GM18909 (cell line): Measurements from ENCODE around the gene RAB1A.
A peak's percentile ranks its signal among the peaks of the same experiment; 100 is the strongest.

Source experiments
- ATAC-seq: cut with Tn5 transposase; IDR thresholded peaks from one replicate; pipeline ENCODE4 v1.9.1; 2021; ENCODE audit warnings: mild to moderate bottlenecking; ENCODE audit not compliant: unreplicated experiment, poor library complexity

RAB1A gene

GRCh38 chr2:65043001-65043400, 86.9 kb downstream of the RAB1A start:
- ATAC-seq, result no peak

- ATAC-seq, result peak; percentile 79
Measured at GRCh38 chr2:65040400-65041261, 89.3 kb downstream of the RAB1A start.

DNA sequence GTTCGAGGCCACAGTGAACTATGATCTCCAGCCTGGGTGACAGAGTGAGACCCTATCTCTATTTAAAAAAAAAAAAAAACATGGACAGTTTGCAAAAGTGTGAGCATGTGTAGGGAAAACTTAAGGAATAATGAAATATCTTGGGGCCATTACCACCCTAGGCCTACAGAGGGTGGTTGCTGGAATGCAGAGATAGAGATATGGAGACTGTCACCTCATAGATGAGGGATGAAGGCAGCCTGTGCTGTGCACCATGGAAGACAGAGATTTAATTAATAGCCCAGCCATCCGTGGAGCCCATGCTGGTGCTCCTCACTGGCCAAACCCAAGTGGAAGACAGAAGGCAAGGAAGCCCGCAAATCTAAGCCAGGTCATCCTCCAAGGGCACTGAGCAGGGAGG, 90.3 kb downstream of the RAB1A start:
- no peak for ATAC-seq

GRCh38 chr2:65037178-65037577, 92.7 kb downstream of the RAB1A start:
- ATAC-seq, result no peak
